ENCODE measurements around the gene MFSD6. TPM values are rescaled to one million over a fixed set of nuclear protein-coding genes. Genes with fewer than 3 reads are reported as not detected.

The MFSD6 gene
- total and polyA plus RNA-seq, 2 of the 8 experiments (the other 6 are each of a cell fraction or from before 2014, with no cell fraction given), result 1.8 to 5.1 TPM

GRCh38 chr2:190470256-190470826 lies 62.2 kb downstream of the MFSD6 start:
- Histone ChIP-seq H3K23me2 (ENCODE audit: low read depth, low read length) (no peaks in the 10 kb centered on the region), H2AFZ (ENCODE audit: low read length) (no peak overlapping the region), H3K27ac (ENCODE audit: low read depth, low read length) (no peak overlapping the region), H3K9ac (replicated peaks in 1 of 4; ENCODE audit: extremely low read depth in 1 of 4, low read depth in 3 of 4, low read length in 3 of 4) (no peak overlapping the region), H3K56ac (replicated peaks; ENCODE audit: insufficient read length, low read depth, low read length) (no peak overlapping the region), H2BK20ac (ENCODE audit: low read length) (no peak overlapping the region), H3K4me1 (replicated peaks in 1 of 4; ENCODE audit: control insufficient read depth in 3 of 4, insufficient read depth in 4 of 4, low read length in 3 of 4) (0 out of 7 replicates have a peak, but pooled peaks cover 0 to 5% (median 0%) of the 10 kb centered on the region in 4 experiments), H2AK5ac (ENCODE audit: low read depth, low read length) (no peak overlapping the region), H3K23ac (ENCODE audit: insufficient read length) (no peak overlapping the region), H4K91ac (replicated peaks; ENCODE audit: insufficient read length, low read length) (no peak overlapping the region), H2BK120ac (replicated peaks; ENCODE audit: low read depth, low read length) (no peak overlapping the region), H3K18ac (ENCODE audit: extremely low read depth, low read length) (no peak overlapping the region), H3K36me3 (ENCODE audit: control insufficient read depth in 2 of 4, insufficient read depth in 4 of 4, low read length in 3 of 4) (0 out of 8 replicates have a peak, but pooled peaks cover 0 to 3% (median 0%) of the 10 kb centered on the region in 4 experiments), H3K79me2 (ENCODE audit: control insufficient read depth in 1 of 2, insufficient read depth in 2 of 2, low read length in 2 of 2) (no peaks in the 10 kb centered on the region), H3K4ac (replicated peaks; ENCODE audit: insufficient read length, low read depth, low read length) (no peak overlapping the region), H4K20me1 (replicated peaks in 1 of 2; ENCODE audit: control insufficient read depth in 1 of 2, insufficient read depth in 2 of 2, low read length in 2 of 2) (no peaks in the 10 kb centered on the region), H3K14ac (ENCODE audit: insufficient read length) (no peak overlapping the region), H2BK15ac (ENCODE audit: low read length) (no peak overlapping the region), H4K5ac (ENCODE audit: insufficient read length, low read depth, low read length) (no peak overlapping the region), H3K4me3 (ENCODE audit: extremely low read depth in 1 of 4, insufficient read depth in 2 of 4, low read depth in 3 of 4, low read length in 4 of 4) (no peak overlapping the region), H2BK12ac (ENCODE audit: low read depth, low read length) (no peak overlapping the region), H3K27me3 (replicated peaks in 1 of 4; ENCODE audit: control insufficient read depth in 3 of 4, extremely low read depth in 1 of 4, insufficient read depth in 3 of 4, low read length in 3 of 4) (no peaks in the 10 kb centered on the region), H3K79me1 (ENCODE audit: low read depth, low read length) (no peaks in the 10 kb centered on the region), H3K4me2 (ENCODE audit: insufficient read depth in 1 of 2, low read depth in 2 of 2, low read length in 2 of 2) (no peak overlapping the region), H4K8ac (ENCODE audit: extremely low read depth, insufficient read depth, low read length) (no peak overlapping the region), H2BK5ac (ENCODE audit: low read depth, low read length) (no peak overlapping the region), H3K9me3 (ENCODE audit: insufficient read depth in 2 of 2, low read depth in 1 of 2, low read length in 1 of 2) (peaks cover 0 to 5% of the 10 kb centered on the region in 2 experiments; a peak in 3 of 4 replicates)
- no peak for FAIRE-seq
- POLR2A ChIA-PET (ENCODE audit: partially characterized antibody), result no interaction called here
- WGBS, 2 experiments (ENCODE audit: extremely low coverage in 1 of 2, insufficient coverage in 1 of 2, insufficient read length in 1 of 2, insufficient replicate concordance in 2 of 2, low coverage in 1 of 2, low lambda C conversion rate in 2 of 2, missing lambda C conversion rate in 1 of 2), result 98% methylated on average over 5 of the region's 5 CpGs; no CpG with 5 or more reads in 1 of the 2 experiments
- no peak for DNase-seq (ENCODE audit: low read depth in 1 of 2, low spot score in 2 of 2)
- TF ChIP-seq KDM4A (IDR thresholded peaks at IDR 0.05; ENCODE audit: low read depth, low read length, severe bottlenecking) (no peak), RNF2 (IDR thresholded peaks at IDR 0.05; ENCODE audit: borderline replicate concordance, low read depth, low read length, missing control alignments, poor library complexity, severe bottlenecking) (no peak), SP2 (IDR thresholded peaks at IDR 0.05; ENCODE audit: low read length) (no peak), PHF8 (conservative IDR thresholded peaks at IDR 0.05; ENCODE audit: low read depth, low read length) (no peak), SRF (IDR thresholded peaks at IDR 0.05; ENCODE audit: low read depth, low read length) (no peak), POLR2A (IDR thresholded peaks at IDR 0.05; ENCODE audit: control extremely low read depth in 1 of 2, low read depth in 2 of 2, low read length in 2 of 2) (no peak), SIRT6 (IDR thresholded peaks at IDR 0.05; ENCODE audit: low read length) (no peak)
- CTCF ChIA-PET (ENCODE audit: partially characterized antibody), result interaction anchor here (0.9 to 2.2 kb wide), 3 partner anchors 10 to 41 kb away, joined by 3 to 5 read pairs (median 3); no protein-coding TSS in a partner anchor
